ENCODE results near the gene CSTF1. TPM values are rescaled to one million over a fixed set of nuclear protein-coding genes. Genes with fewer than 3 reads are reported as not detected.

The CSTF1 gene
- total and polyA plus RNA-seq, 2 of the 4 experiments (the other 2 are of a cell fraction), result 48.8 to 105 TPM

GRCh38 chr20:56358070-56358469 lies 34.4 kb upstream of the CSTF1 start:
- Histone ChIP-seq H4K5ac (ENCODE audit: low read depth, low read length) (no peak overlapping the region), H3K4me2 (ENCODE audit: low read depth, low read length) (no peak overlapping the region), H2BK120ac (ENCODE audit: low read depth, low read length) (no peak overlapping the region), H3K79me1 (ENCODE audit: low read depth in 1 of 2, low read length in 2 of 2) (peaks cover 24 to 30% of the 10 kb centered on the region in 2 experiments), H2AK9ac (replicated peaks; ENCODE audit: low read depth, low read length, poor library complexity) (no peak overlapping the region), H3K18ac (ENCODE audit: low read depth, low read length) (no peak overlapping the region), H2BK20ac (ENCODE audit: low read depth, low read length) (no peak overlapping the region), H2BK15ac (ENCODE audit: low read depth, low read length) (no peak overlapping the region), H3K4me1 (ENCODE audit: control insufficient read depth, insufficient read depth, low read length) (peaks cover 8% of the 10 kb centered on the region), H4K8ac (ENCODE audit: low read depth in 2 of 2, low read length in 2 of 2) (no peak overlapping the region), H3K27me3 (ENCODE audit: control insufficient read depth, insufficient read depth, low read length) (no peaks in the 10 kb centered on the region), H3K56ac (ENCODE audit: extremely low read depth, insufficient read depth, low read length) (no peak overlapping the region), H4K20me1 (ENCODE audit: insufficient read depth, low read length) (peaks cover 2% of the 10 kb centered on the region; the same call in 1 of the 2 replicates), H2AK5ac (ENCODE audit: low read depth, low read length) (no peak overlapping the region), H3K36me3 (ENCODE audit: control insufficient read depth, insufficient read depth, low read length) (0 out of 2 replicates have a peak, but pooled peaks cover 1% of the 10 kb centered on the region), H2BK5ac (ENCODE audit: low read depth, low read length, poor library complexity, severe bottlenecking) (no peak overlapping the region), H4K91ac (ENCODE audit: insufficient read depth, low read depth, low read length) (no peak overlapping the region), H3K23ac (ENCODE audit: low read depth, low read length) (no peak overlapping the region), H3K4me3 (ENCODE audit: insufficient read depth, low read depth, low read length) (no peak overlapping the region), H3K4ac (ENCODE audit: low read depth, low read length) (no peak overlapping the region), H2AFZ (replicated peaks; ENCODE audit: low read length, poor library complexity) (no peak overlapping the region), H3K9me1 (ENCODE audit: insufficient read depth, low read length) (peaks cover 12% of the 10 kb centered on the region), H3K27ac (ENCODE audit: insufficient read depth, low read length) (no peak overlapping the region), H3K9ac (ENCODE audit: low read depth, low read length) (no peak overlapping the region), H3K9me3 (ENCODE audit: control insufficient read depth, insufficient read depth, low read length) (no peaks in the 10 kb centered on the region), H3K14ac (replicated peaks; ENCODE audit: low read depth, low read length) (no peak overlapping the region)
- ChIA-PET POLR2A (ENCODE audit: unreplicated experiment) (no interaction called here), CTCF (interaction anchor here (0.6 kb wide), 1 partner anchor 76 kb away, joined by 3 read pairs; no protein-coding TSS in a partner anchor)
- dilution Hi-C loops (cut with HindIII; ENCODE audit: low sequenced_read_pairs, unreplicated experiment) (no loop called here), in situ Hi-C loops (cut with MboI; ENCODE audit: low sequenced_read_pairs) (loop anchor here (25.0 kb wide), 1 partner anchor 429 kb away; no protein-coding TSS in a partner anchor), intact Hi-C loops (cut with micrococcal nuclease) (no loop called here)
- no peak for ATAC-seq (ENCODE audit: low read depth)
- no CpG with 5 or more reads among the region's 6 CpGs for WGBS, 2 experiments (ENCODE audit: extremely low coverage in 2 of 2, insufficient read length in 1 of 2)
- TF ChIP-seq FOS (IDR thresholded peaks at IDR 0.05; ENCODE audit: low read depth, low read length), result no peak
- TF ChIP-seq POLR2A (IDR thresholded peaks at IDR 0.05; ENCODE audit: low read depth, low read length), result no peak
- TF ChIP-seq NFE2L2 (IDR thresholded peaks at IDR 0.05; ENCODE audit: low read depth, low read length), result no peak
- no peak for TF ChIP-seq CHD1 (IDR thresholded peaks at IDR 0.05; ENCODE audit: low read depth, low read length)
- no peak for TF ChIP-seq MXI1 (IDR thresholded peaks at IDR 0.05; ENCODE audit: borderline replicate concordance, low read depth, low read length)
- TF ChIP-seq ELK1 (IDR thresholded peaks at IDR 0.05; ENCODE audit: borderline replicate concordance, low read depth, low read length), result no peak
- no peak for TF ChIP-seq MAZ (IDR thresholded peaks at IDR 0.05; ENCODE audit: borderline replicate concordance, low read depth, low read length)
- TF ChIP-seq CEBPB (IDR thresholded peaks at IDR 0.05; ENCODE audit: low read depth, low read length), result no peak
- no peak for DNase-seq
- BruUV-seq (replicated peaks), result no TSS peak
